GM19463 (cell line): ENCODE results near the gene ZHX3.

ENCODE experiments used
- ATAC-seq: cut with Tn5 transposase; IDR thresholded peaks from one replicate; pipeline ENCODE4 v1.9.1; 2021; ENCODE audit warnings: mild to moderate bottlenecking, moderate library complexity; ENCODE audit not compliant: unreplicated experiment

The ZHX3 gene

DNA sequence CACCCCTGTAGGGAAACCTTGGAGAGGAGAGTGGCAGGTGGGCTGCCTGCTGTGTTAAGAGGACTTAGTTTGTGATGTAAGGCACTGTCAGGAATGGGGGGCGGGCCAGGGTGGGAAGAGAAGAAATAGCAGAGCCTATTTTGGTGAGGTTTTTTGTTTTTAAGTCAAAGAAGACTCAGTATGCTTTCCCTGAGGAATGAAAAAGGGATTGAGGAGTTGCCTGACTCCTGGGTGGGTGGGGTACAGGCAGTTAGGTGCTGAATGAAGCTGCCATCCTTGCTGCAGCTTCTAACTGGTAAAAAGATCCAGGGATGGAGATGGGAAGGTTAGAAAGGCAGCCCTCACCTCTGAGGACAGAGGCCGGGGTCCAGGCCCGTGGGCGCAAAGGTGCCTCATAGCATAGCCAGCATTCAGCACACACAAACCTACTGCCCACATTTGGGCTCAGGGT is 142.3 kb downstream of the ZHX3 start:
- no peak for ATAC-seq

DNA sequence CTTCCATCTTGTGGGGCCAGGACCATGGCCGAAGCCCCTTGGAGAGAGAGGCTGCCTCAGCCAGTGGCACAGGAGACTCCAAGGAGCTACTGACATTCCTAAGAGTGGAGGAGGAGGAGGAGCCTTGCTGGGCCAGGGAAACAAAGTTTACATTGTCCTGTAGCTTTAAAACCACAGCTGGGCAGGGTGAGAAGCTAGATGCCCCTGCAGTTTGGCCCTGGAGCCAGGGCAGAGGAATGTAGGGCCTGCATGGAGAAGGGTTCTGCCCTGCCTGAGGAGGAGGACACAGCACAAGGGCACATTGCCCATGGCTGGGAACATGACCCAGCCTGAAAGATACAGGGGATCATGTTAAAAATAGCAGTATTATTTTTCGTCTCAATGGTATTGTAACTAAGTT is 142.7 kb downstream of the ZHX3 start:
- no peak for ATAC-seq

DNA sequence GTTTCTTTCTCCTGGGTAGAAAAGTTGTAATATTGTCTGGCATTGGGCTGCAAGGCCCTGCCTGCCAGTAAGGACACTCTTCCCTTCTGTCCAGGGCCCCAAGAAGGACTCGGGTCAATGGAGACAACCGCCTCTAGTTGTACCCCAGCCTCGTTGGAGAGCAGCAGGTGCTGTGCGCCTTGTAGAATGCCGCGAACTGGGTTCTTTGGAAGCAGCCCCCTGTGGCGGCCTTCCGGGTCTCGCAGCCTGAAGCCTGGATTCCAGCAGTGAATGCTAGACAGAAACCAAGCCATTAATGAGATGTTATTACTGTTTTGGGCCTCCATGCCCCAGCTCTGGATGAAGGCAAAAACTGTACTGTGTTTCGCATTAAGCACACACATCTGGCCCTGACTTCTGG is 143.2 kb downstream of the ZHX3 start:
- no peak for ATAC-seq

DNA sequence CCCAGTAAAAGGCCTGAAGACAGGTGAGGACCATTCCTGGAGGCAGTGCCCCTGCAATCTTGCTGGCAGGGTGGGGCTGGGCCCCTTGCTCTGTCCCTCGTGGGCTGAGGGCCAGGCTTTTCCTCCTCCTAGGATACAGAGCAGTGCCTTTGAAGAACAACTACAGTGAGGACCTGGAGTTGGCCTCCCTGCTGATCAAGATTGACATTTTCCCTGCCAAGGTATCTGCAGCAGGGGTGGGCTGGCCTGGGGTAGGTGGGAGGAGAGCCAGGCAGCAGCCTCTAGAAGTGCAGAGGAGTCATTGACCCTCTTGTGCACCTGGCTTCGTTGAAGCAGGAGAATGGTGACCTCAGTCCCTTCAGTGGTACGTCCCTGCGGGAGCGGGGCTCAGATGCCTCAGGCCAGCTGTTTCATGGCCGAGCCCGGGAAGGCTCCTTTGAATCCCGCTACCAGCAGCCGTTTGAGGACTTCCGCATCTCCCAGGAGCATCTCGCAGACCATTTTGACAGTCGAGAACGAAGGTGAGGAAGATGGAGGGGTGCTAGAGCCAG is 143.7 kb downstream of the ZHX3 start:
- ATAC-seq = no peak

DNA sequence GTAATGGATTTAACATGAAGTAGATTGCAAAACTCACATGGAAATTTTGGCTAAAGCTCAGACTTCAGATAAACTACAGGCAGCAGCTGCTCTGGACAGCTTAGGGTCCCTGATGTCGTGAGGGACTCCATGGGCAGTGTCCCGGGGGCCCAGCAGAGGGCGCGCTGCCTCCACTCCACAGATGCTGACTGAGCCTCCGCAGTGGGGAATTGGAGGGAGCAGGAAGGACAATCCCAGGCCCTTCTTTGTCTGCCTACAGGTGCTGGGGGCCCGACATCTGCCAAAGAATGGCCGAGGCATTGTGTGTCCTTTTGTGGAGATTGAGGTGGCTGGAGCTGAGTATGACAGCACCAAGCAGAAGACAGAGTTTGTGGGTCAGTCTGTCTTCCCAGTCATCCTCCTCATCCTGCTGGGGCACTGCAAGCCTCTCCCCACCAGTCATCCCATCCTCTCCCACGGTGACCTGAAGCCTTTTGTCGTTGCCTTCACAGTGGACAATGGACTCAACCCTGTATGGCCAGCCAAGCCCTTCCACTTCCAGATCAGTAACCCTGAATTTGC is 144.3 kb downstream of the ZHX3 start:
- ATAC-seq = no peak

DNA sequence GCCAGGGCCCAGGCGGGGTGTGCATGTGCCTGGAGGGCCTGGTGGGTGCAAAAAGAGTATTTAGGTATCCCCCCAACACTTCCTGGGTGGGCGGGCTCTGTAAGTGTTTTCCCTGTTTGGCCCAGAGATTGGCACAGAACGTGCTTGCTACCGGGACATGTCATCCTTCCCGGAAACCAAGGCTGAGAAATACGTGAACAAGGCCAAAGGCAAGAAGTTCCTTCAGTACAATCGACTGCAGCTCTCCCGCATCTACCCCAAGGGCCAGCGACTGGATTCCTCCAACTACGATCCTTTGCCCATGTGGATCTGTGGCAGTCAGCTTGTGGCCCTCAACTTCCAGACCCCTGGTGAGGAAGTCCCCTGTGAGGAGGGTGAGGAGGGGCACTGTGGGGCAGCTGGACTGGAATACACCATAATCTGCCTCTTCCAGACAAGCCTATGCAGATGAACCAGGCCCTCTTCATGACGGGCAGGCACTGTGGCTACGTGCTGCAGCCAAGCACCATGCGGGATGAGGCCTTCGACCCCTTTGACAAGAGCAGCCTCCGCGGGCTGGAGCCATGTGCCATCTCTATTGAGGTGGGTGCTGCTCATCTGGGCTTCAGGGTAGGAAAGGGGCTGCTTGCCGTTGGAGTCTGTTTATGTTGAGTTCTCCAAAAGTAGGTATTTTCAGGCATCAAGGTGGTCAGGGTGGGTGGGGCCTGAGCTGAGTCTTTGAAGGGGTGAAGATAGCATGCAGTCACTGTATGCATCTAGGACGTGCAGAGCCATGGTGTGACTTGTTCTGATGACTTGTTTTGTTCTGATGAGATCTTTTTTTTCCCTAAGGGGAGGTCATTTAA is 145.0 kb downstream of the ZHX3 start:
- ATAC-seq = no peak

DNA sequence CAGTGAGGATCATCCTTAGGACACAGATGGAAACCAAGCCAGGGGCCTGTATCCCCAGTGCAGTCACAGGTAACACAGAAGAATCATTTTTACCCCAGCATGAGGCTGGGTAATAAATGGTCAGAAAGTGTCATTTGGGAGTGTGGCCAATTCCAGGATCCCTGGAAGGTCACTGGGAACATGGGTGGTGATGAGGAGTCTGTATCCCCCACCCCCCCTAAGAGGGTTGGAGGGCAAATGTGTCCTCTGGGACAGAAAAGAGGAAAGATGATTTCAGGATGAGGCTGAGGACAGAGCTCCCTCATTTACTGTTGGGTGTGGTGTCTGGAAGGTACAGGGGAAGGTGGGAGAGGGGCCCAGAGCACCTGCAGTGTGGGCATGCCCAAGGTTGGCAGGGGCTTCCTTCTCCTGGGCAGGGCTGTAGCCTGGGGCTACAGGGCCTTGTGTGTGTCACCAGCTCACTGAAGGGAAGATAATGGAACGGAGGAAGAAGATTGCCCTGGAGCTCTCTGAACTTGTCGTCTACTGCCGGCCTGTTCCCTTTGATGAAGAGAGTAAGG is 145.7 kb downstream of the ZHX3 start:
- ATAC-seq = no peak

DNA sequence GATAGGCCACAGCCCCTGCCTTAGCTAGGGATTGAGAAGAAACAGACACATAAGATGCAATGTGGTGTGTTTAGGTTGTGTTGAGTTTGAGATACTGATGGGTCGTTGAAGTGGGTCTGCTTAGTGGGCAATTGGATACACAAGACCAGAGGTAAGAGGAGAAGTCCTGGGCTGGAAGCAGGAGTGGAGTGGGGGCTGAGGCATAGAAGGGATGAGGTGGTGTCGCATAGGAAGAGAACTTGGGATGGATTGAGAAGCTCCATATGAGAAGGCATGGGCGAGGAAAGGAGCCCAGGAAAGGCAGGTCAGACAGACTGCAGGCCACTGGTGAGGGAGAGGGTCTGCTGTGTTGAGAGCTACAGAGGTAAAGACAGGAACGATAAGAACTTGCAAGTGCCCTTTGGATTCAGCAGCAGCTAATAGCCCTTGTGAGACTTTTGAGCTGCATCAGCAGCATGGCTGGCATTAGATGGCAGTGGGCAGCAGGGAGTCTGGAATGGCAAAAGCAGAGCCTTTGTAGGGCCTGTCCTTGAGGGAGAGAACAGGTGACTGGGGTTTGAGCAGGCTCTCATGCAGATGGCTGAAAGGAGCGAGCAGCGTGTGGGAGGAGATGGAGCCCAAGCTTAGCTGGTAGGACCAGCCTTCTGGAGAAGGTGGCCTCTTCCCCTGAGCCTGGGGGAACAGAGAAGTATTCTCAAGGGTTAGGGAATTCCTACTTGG is 147.0 kb downstream of the ZHX3 start:
- ATAC-seq = no peak

DNA sequence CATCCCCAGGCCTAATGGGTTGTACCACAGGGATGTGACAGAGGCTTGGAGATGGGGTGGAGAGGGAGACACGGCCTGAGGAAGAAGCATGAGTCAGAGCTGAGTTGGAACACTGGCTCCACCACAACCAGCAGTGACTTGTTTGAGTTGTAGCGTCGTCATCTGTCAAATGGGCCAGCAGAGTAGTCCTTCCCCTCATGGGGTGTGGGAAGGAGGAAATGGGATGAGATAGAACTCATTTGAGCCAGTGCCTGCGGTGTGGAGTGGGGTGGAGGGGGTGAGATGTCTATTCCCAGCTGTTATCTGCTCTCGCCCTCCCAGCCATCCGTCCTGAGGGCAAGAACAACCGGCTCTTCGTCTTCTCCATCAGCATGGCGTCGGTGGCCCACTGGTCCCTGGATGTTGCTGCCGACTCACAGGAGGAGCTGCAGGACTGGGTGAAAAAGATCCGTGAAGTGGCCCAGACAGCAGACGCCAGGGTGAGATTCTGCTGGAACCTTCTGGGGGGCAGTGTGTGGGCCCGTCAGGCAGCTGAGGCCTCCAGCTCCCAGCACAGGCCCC is 147.7 kb downstream of the ZHX3 start:
- ATAC-seq = no peak

DNA sequence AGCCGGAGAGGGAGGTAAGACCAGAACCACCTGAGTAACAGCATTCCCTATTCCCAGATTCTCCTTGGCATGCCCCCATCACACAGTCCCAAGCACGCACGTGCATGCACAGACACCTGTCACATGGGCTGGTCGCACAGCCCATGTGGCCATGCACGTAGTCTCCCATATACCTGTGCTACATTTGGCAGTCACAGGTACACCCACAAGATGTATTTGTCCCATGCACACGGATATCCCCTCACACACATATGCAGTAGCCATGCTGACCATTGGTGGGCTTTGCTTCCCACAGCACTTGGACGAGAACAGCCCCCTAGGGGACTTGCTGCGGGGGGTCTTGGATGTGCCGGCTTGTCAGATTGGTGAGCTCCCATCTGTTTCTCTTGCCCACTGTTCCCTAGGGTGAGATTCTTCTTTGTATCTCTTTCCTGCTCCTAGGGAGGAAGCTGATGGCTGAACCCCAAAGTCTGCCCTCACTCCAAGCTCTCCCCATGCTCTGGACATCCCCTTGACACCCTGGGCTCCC is 148.3 kb downstream of the ZHX3 start:
- no peak for ATAC-seq

DNA sequence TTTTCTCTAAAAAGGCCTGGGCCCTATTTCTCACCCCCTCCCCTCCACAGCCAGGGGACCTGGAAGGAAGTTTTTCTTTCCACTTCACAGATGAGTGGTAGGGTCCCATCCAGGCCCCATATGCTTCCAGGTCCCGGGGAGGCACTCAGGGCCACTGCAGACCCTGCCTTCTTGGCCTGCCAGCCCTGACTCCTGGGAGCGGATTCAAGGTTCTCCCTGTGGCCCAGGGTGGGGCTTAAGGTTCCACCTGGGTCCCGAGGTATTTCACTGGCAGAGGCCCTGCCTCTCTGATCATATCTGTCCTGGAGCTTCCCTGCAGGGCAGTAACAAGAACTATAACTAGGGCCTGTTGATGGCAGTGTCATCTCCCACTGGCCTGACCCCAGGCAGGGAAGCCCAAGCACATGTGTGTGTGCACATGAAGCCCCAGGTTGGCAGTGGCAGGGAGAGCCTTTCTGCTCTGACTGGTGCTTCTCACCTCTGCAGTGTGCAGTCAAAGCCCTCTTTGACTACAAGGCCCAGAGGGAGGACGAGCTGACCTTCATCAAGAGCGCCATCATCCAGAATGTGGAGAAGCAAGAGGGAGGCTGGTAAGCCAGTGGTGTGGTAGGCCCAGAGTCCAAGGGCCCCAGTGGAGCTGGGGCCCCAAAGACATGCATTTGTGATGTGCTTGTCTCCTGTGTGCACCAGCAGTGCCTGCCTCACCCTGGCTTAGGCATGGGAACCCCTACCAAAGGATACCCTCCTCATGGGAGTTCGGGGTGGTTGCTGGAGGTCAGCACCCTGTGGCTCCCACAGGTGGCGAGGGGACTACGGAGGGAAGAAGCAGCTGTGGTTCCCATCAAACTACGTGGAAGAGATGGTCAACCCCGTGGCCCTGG is 149.0 kb downstream of the ZHX3 start:
- no peak for ATAC-seq

DNA sequence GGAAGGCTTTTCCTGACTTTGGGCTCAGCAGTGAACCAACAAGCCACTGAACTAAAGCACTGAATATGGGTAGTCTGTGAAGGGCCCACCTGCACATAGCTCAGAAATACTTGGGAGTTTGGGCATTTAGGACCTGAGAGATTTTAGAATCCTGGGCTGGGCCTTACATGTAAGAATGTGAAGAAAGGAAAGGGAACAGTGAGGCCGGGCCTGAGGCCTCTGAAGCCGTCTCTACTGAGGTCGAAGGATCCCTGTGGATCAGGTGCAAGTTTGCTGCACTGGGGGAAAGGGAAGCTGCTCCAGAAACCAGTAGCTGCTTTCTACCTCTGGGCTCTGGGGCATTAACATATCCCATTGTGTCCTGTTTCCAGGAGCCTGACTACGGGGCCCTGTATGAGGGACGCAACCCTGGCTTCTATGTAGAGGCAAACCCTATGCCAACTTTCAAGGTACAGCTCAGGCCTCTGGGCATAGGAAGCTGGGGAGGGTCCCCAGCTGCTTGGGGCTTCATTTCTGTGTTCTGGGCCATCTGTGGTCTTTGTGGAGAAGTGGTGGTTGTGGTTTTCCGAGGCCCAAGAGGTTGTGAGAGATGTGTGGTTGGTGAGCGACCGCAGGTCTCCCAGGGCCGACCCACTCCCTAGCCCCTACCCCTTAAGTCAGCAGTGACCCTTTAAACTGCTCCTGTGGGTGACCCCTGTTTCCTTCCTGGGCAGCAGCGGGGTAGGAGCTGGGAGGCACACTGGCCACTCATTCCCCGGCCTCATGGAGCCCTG is 149.9 kb downstream of the ZHX3 start:
- peak; percentile 47 for ATAC-seq

DNA sequence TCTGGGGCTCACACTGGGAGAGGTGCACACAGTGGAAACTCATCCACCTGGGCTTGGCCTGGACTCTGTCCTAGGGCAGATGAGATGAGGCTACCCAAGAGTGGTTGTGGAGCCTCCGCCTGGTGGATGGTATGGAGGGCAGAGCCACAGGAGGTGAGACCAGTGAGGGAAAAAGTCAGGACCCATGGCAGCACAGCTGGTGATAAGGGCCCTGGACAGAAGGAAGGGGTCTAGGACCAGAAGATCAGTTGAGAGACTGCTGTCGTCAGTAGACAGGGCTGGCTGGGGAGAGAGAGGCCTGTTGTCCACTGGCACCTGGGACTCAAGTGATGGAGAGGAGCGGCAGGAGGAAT is 150.4 kb downstream of the ZHX3 start:
- no peak for ATAC-seq

DNA sequence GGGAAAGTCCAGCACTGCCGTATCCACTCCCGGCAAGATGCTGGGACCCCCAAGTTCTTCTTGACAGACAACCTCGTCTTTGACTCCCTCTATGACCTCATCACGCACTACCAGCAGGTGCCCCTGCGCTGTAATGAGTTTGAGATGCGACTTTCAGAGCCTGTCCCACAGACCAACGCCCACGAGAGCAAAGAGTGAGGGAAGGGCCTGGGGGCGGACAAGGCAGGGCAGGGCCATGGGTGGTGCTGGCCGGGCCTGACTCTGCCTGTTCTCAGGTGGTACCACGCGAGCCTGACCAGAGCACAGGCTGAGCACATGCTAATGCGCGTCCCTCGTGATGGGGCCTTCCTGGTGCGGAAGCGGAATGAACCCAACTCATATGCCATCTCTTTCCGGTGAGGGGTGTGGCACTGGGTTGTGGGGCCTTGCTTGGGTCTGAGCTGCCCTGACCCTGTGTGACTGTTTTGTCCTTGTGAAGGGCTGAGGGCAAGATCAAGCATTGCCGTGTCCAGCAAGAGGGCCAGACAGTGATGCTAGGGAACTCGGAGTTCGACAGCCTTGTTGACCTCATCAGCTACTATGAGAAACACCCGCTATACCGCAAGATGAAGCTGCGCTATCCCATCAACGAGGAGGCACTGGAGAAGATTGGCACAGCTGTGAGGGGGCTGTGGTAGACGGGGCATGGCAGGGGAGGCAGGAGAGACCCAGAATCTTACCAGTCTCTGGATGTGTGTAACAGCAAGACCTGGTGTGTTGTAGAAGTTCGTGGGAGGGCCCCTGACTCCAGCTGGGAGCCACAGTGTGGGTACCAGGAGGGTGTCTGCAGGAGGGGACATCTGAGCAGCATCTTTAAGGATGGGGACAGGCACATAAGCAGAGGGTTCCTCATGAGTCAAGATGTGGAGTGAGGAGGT is 151.1 kb downstream of the ZHX3 start:
- ATAC-seq = no peak

DNA sequence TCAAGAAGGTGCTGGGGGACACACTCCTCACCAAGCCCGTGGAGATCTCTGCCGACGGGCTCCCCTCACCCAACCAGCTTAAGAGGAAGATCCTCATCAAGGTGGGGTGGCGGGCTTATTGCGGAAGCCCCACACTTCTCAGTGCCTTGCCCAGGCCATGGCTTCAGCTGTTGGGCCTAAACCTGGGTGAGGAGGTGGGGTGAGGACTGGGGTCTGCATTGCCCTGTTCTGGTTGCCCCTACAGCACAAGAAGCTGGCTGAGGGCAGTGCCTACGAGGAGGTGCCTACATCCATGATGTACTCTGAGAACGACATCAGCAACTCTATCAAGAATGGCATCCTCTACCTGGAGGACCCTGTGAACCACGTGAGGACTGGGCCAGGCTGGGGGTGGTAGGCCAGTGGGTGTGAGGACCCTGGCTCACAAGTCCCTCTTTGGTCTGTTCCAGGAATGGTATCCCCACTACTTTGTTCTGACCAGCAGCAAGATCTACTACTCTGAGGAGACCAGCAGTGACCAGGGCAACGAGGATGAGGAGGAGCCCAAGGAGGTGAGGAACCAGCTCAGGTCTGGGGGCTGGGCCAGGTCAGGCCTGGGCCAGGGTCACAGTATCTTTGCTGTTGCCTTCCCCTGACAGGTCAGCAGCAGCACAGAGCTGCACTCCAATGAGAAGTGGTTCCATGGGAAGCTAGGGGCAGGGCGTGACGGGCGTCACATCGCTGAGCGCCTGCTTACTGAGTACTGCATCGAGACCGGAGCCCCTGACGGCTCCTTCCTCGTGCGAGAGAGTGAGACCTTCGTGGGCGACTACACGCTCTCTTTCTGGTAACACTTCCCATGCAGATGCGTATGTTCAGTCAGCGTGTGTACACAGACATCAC is 152.3 kb downstream of the ZHX3 start:
- ATAC-seq = no peak

DNA sequence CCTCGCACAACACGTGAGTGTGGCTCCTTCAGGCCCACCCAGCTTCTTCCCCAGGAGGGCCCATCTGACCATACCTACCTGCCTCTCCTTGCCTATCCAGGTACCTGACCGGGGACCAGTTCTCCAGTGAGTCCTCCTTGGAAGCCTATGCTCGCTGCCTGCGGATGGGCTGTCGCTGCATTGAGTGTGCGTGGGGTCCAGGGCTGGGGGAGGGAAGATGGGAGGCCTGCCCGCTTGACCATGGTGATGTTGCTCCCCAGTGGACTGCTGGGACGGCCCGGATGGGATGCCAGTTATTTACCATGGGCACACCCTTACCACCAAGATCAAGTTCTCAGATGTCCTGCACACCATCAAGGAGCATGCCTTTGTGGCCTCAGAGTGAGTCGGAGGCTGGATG is 153.7 kb downstream of the ZHX3 start:
- ATAC-seq = no peak

DNA sequence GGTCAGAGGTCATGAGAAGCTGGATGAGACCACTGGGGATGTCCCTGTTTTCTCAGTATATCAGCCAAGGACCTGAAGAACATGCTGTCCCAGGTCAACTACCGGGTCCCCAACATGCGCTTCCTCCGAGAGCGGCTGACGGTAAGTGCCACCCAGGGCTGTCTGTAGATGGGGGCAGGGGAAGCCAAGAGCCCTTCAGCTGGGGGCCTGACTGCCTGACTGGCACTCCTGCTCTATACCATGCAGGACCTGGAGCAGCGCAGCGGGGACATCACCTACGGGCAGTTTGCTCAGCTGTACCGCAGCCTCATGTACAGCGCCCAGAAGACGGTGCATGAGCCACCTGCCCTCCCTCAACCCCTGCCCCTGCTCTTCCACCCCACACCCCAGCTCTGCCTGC is 155.1 kb downstream of the ZHX3 start:
- ATAC-seq = no peak
